Endothelial cell of umbilical vein (primary cell): ENCODE data around the gene FIBCD1. TPM values are rescaled to one million over a fixed set of nuclear protein-coding genes. Genes with fewer than 3 reads are reported as not detected.
"Not testable (repeated sequence)": the region's sequence is repeated elsewhere in the genome, so short reads cannot be mapped to it uniquely, and the experiment has no call there.

Source experiments
- BruUV-seq: library from RNA; stranded (reverse); fragments of 400-500 nt; replicated peaks from 2 replicates; lab custom pipeline; 2021; lab: Mats Ljungman, UMichigan
- CTCF ChIA-PET: fragments of 300-600, 350-600 bp; sonication (Branson Sonifier 250); formaldehyde crosslinking; loops from one replicate; lab custom pipeline; 2021; ENCODE audit warnings: antibody characterized with exemption, inconsistent platforms; lab: Charles Lee
- POLR2A ChIA-PET: fragments of 300-600, 350-600 bp; sonication (Branson Sonifier 250); formaldehyde crosslinking; loops from one replicate; lab custom pipeline; 2021; ENCODE audit warnings: antibody characterized with exemption, inconsistent platforms; lab: Charles Lee
- DNase-seq: peaks from one replicate; pipeline ENCODE4 v3.0.0-alpha.2; 2011; ENCODE audit warnings: low read depth, low spot score
- FAIRE-seq: peaks from 2 replicates; lab custom pipeline; 2011; peaks lifted over from hg19 to GRCh38; lab: Jason Lieb, UNC
- H2AFZ ChIP-seq: 2 replicates; pipeline ENCODE4 v1.6.0; 2012; ENCODE audit warnings: low read depth, low read length, control low read depth, inconsistent platforms
- H3K27ac ChIP-seq: 2 replicates; pipeline ENCODE4 v1.5.1; 2011; ENCODE audit warnings: low read depth, mild to moderate bottlenecking, control low read depth, low read length, moderate library complexity; ENCODE audit not compliant: insufficient read depth
- H3K27me3 ChIP-seq, 2 experiments: 2 replicates each; pipeline versions ENCODE4 v1.6.0 to v1.6.1; 2011; ENCODE audit warnings: low read length in 2 of 2, mixed read lengths in 1 of 2; ENCODE audit not compliant: control insufficient read depth in 2 of 2, insufficient read depth in 2 of 2
- H3K36me3 ChIP-seq, 2 experiments: 2 replicates in 1 of 2; 3 replicates in 1 of 2; pipeline ENCODE4 v1.5.1; 2011; ENCODE audit warnings: low read length in 2 of 2, mild to moderate bottlenecking in 1 of 2, moderate library complexity in 1 of 2; ENCODE audit not compliant: control insufficient read depth in 2 of 2, insufficient read depth in 2 of 2; ENCODE audit errors: extremely low read depth in 1 of 2
- H3K4me1 ChIP-seq: 3 replicates; pipeline ENCODE4 v1.5.1; 2011; ENCODE audit warnings: mild to moderate bottlenecking, low read length; ENCODE audit not compliant: control insufficient read depth, insufficient read depth; ENCODE audit errors: extremely low read depth
- H3K4me2 ChIP-seq: 2 replicates; pipeline ENCODE4 v1.6.1; 2011; ENCODE audit warnings: low read length, control low read depth, mixed read lengths; ENCODE audit not compliant: insufficient read depth
- H3K4me3 ChIP-seq, 3 experiments: fragments of 200-600 bp in 1 of 3; sonication (generic), shearing (Covaris generic) in 1 of 3; replicated peaks in 1 of 3; 2 replicates each; pipeline ENCODE4 v1.5.1; 2011 to 2016; ENCODE audit warnings: control low read depth in 3 of 3, low read length in 3 of 3, mild to moderate bottlenecking in 2 of 3, inconsistent platforms in 1 of 3, low read depth in 1 of 3, moderate library complexity in 1 of 3; ENCODE audit not compliant: insufficient read depth in 1 of 3
- H3K79me2 ChIP-seq: 2 replicates; pipeline ENCODE4 v1.6.0; 2012; ENCODE audit warnings: low read length, inconsistent platforms; ENCODE audit not compliant: control insufficient read depth, insufficient read depth
- H3K9ac ChIP-seq: replicated peaks from 2 replicates; pipeline ENCODE3; 2011; ENCODE audit warnings: low read length, control low read depth; ENCODE audit not compliant: insufficient read depth; ENCODE audit errors: extremely low read depth
- H3K9me1 ChIP-seq: replicated peaks from 3 replicates; pipeline ENCODE4 v1.6.0; 2011; ENCODE audit warnings: mild to moderate bottlenecking, low read length; ENCODE audit not compliant: control insufficient read depth, insufficient read depth; ENCODE audit errors: extremely low read depth
- H3K9me3 ChIP-seq: replicated peaks from 2 replicates; pipeline ENCODE4 v1.5.1; 2012; ENCODE audit warnings: low read length, inconsistent platforms; ENCODE audit not compliant: control insufficient read depth, insufficient read depth
- H4K20me1 ChIP-seq: replicated peaks from 2 replicates; pipeline ENCODE3; 2011; ENCODE audit warnings: mild to moderate bottlenecking, low read length; ENCODE audit not compliant: control insufficient read depth, insufficient read depth; ENCODE audit errors: extremely low read depth
- CTCF ChIP-seq, 2 donors: IDR thresholded peaks; 1 replicate in 1 of 2; 2 replicates in 1 of 2; pipeline ENCODE4 v1.5.1; 2011; ENCODE audit warnings: low read length in 2 of 2, mild to moderate bottlenecking in 2 of 2, moderate library complexity in 2 of 2, control low read depth in 1 of 2, inconsistent platforms in 1 of 2, low read depth in 1 of 2; ENCODE audit not compliant: insufficient read depth in 1 of 2; ENCODE audit errors: extremely low read depth in 1 of 2
- EZH2 ChIP-seq: IDR thresholded peaks from 2 replicates; pipeline ENCODE4 v1.6.1; 2012; ENCODE audit warnings: borderline replicate concordance, low read depth, mild to moderate bottlenecking, moderate library complexity, low read length, inconsistent platforms; ENCODE audit not compliant: severe bottlenecking
- FOS ChIP-seq: IDR thresholded peaks from 2 replicates; pipeline ENCODE4 v1.6.1; 2011; ENCODE audit warnings: mild to moderate bottlenecking, low read length, moderate library complexity, borderline replicate concordance; ENCODE audit not compliant: insufficient read depth
- GATA2 ChIP-seq: IDR thresholded peaks from 2 replicates; pipeline ENCODE4 v1.7.0; 2011; ENCODE audit warnings: low read depth, mild to moderate bottlenecking, moderate library complexity, mixed read lengths, low read length; ENCODE audit not compliant: insufficient read length, insufficient read depth
- JUN ChIP-seq: IDR thresholded peaks from 2 replicates; pipeline ENCODE4 v1.6.1; 2011; ENCODE audit warnings: borderline replicate concordance, low read depth; ENCODE audit not compliant: insufficient read length, insufficient read depth
- MAX ChIP-seq: IDR thresholded peaks from 2 replicates; pipeline ENCODE4 v1.6.1; 2011; ENCODE audit not compliant: insufficient read depth, insufficient read length
- MYC ChIP-seq: IDR thresholded peaks from one replicate; pipeline ENCODE4 v1.6.1; 2011; ENCODE audit warnings: mild to moderate bottlenecking, low read depth, low read length
- POLR2A ChIP-seq: IDR thresholded peaks from 2 replicates; pipeline ENCODE4 v1.6.1; 2012; ENCODE audit warnings: low read depth, mild to moderate bottlenecking, control low read depth, low read length
- POLR2AphosphoS5 ChIP-seq: IDR thresholded peaks from 2 replicates; pipeline ENCODE4 v1.6.1; 2012; ENCODE audit warnings: low read depth, mild to moderate bottlenecking, control low read depth, low read length, moderate library complexity; ENCODE audit not compliant: insufficient read depth
- dilution Hi-C: fragments of 300-500 bp; cut with MboI; formaldehyde crosslinking; loops from one replicate; pipeline ENCODE4 v1.15.0; 2019; ENCODE audit warnings: low sequenced_read_pairs; ENCODE audit not compliant: extremely low pct_ligation_motif_present
- intact Hi-C: fragments of 100-400 bp; cut with micrococcal nuclease; formaldehyde crosslinking; loops from one replicate; pipeline ENCODE4 v1.10.0; 2022
- polyA plus RNA-seq, 4 experiments: library from polyadenylated mRNA; depleted of rRNA in 3 of 4; stranded (reverse) in 3 of 4; unstranded in 1 of 4; fragments of >200 nt; gene quantifications; 2 replicates each; pipeline versions ENCODE4 v1.2.1 to v1.2.3, GENCODE V29; 2011 to 2012; ENCODE audit warnings: missing spikeins in 1 of 4
- total RNA-seq: library from RNA; stranded (reverse); gene quantifications from 2 replicates; pipeline ENCODE4 v1.2.3, GENCODE V29; 2021

FIBCD1 gene
- total and polyA plus RNA-seq, 2 donors (not counting 3 experiments of a cell fraction or from before 2014, with no cell fraction given), result 0.14 TPM; not detected in 1

- no peaks in the 10 kb centered on the region for H4K20me1 ChIP-seq
- no peaks in the 10 kb centered on the region for H3K79me2 ChIP-seq
- H3K4me2 ChIP-seq, result no peak overlapping the region
- BruUV-seq, result no TSS peak
- FAIRE-seq, result no peak
- no peaks in the 10 kb centered on the region for H3K9me3 ChIP-seq
- H3K27me3 ChIP-seq, result no peaks in the 10 kb centered on the region
- no peak overlapping the region for H3K27ac ChIP-seq
- ChIA-PET POLR2A (no interaction called here), CTCF (interaction anchor here (1.1 kb wide), 1 partner anchor 38 kb away, joined by 3 read pairs; no protein-coding TSS in a partner anchor)
- H3K4me3 ChIP-seq, result no peak overlapping the region
- DNase-seq, result no peak
- no peak for TF ChIP-seq POLR2AphosphoS5
- no peak for TF ChIP-seq EZH2
- TF ChIP-seq JUN, result no peak
- TF ChIP-seq FOS, result no peak
- TF ChIP-seq CTCF (IDR thresholded peaks at IDR 0.05; ENCODE audit: extremely low read depth in 1 of 2, insufficient read depth in 1 of 2, low read depth in 1 of 2, low read length in 2 of 2), result no peak
- no peak for TF ChIP-seq GATA2
- no peak for TF ChIP-seq MAX
- no peak for TF ChIP-seq MYC
- TF ChIP-seq POLR2A, result no peak
- H3K9me1 ChIP-seq, result no peaks in the 10 kb centered on the region
- H3K4me1 ChIP-seq, result peaks cover 12% of the 10 kb centered on the region
- dilution Hi-C loops (no loop called here), intact Hi-C loops (no loop called here)
- no peaks in the 10 kb centered on the region for H3K36me3 ChIP-seq
- no peak overlapping the region for H3K9ac ChIP-seq
- no peak overlapping the region for H2AFZ ChIP-seq
Observed at GRCh38 chr9:130959809-130960334, 20.8 kb upstream of the FIBCD1 start.

- FAIRE-seq, DNase-seq, intact Hi-C loops, H3K4me3 ChIP-seq, POLR2A ChIA-PET, H3K9me1 ChIP-seq, H3K27me3 ChIP-seq, H3K36me3 ChIP-seq, H2AFZ ChIP-seq, H3K27ac ChIP-seq, H3K79me2 ChIP-seq, H3K4me2 ChIP-seq, H4K20me1 ChIP-seq, dilution Hi-C loops, H3K9ac ChIP-seq, CTCF ChIA-PET, BruUV-seq, H3K9me3 ChIP-seq: not testable (repeated sequence)
- peaks cover 12% of the 10 kb centered on the region for H3K4me1 ChIP-seq
Observed at GRCh38 chr9:130958564-130958963, 19.5 kb upstream of the FIBCD1 start.
